UCSD-AML1 (cell line): ENCODE measurements around the gene COQ8B.

Experiments used
- DNase-seq: peaks from one replicate; lab custom pipeline; 2025; ENCODE audit not compliant: unreplicated experiment; lab: John Stamatoyannopoulos, UW

The COQ8B gene

DNA sequence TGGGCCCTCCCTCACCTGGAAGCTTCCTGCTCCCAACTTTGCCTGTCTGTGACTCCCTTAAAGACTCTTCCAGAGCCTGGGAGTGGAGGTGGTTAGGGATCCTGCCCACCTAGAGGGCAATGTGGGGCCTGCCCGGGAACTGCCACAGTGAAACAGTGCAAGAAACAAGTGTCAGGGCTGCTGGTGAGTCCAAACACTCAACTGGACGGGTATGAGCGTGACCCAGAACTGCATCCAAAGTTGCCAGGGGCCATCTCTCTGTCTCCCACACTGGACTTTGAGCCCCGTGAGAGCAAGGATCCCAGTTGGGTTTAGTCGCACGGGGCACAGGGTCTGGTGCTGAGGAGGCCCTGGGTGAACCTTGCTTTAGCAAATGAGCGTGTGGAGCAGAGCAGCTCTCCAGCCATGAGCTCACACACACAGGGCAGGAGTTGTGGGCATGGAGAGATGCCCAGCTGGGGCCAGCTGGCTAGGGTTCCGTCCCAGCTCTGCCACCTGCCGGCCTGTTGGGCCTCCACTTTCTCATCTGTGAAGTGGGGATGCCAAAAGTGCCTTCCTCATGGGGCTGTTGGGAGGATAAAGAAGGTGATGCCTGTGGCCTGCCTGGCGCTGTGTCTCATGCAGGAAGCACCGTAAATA lies 23.4 kb downstream of the COQ8B start:
- no peak for DNase-seq

DNA sequence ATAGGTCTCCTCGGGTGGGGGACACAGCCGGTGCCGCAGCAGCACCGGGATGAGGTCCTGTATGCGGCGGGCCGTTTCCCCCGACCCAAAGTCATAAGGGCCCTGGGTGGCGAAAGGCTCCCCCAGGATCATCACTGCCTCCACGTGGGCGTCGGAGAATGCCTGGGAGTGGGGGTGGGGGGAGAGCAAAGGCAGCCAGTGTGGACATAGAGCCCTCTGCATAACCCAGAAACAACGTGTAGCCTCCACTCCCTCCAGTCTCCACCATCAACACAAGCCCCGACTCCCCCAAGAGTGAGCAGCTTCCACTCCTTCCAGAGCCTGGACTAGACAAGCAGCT lies 24.5 kb downstream of the COQ8B start:
- no peak for DNase-seq

DNA sequence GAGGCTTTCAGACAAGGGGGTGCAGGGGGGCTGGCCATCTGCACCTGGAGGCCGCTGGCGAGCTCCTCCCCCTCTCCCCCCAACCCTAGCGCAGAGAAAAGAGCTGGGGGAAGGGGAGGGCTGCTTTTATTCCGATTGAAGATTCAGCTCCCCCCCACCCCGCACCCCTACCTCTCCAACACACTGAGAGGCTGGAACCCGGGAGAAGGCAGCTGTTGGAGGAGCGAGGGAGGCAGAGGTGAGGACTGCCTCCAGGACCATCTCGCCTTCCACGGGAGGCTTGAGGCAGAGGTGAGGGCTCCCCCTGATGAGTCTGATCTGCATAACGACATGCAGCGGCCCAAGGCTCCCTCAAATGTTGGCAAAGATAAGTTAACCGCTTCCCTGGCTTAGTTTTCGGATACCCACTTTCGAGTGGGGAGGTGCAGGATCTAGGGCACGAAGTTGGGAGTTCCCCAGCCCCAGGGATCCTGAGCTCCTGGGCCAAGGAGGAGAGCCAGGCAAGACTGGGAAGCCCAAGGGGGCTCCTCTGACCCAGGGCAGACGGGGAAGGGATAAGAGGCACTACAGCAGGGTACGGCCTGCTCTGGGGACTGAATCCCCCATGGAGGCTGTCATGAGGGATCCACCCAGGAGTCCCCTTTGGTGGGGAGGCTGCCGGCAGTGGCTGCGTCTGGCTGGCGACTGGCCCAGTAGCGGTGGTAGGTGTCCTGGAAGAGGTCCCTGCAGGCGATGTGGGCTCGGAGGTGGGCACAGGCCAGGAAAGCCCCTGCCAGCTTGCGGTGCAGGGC lies 25.1 kb downstream of the COQ8B start:
- DNase-seq, result no peak

DNA sequence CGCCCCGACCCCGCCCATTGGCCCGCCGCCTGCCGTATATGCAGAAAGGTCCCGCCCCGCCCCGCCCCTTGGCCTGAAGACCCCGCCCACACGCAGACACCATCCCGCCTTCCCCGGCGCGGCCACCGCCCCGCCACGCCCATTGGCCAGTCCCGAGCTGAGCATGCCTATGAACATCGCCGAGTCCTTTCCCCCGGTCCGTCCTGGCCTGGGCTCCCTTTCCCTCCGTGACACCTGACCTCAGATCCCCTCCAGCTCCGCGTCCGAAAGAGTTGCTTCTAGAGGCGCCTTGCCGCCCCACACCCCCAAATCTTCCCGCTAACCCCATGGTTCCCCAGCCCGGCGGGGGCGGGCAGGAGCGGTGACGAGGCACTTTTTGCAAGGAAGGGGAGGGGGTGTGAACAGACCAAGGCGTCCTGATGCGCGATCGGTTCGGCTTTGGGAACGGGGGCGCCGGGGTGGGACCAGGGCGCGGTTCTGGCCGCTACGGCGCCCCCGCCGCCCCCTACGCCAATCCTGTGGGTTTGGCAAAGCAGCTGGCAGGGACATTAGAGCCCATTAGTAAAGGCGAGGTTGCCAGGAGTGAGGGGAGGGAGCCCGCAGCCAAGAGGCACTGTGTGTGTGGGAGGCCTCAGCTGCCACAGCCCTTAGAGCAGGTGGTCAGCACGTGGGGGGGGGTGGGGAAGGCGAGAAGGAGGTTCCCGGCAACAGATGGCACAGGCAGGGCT lies 25.8 kb downstream of the COQ8B start:
- DNase-seq, result peak; percentile 90

DNA sequence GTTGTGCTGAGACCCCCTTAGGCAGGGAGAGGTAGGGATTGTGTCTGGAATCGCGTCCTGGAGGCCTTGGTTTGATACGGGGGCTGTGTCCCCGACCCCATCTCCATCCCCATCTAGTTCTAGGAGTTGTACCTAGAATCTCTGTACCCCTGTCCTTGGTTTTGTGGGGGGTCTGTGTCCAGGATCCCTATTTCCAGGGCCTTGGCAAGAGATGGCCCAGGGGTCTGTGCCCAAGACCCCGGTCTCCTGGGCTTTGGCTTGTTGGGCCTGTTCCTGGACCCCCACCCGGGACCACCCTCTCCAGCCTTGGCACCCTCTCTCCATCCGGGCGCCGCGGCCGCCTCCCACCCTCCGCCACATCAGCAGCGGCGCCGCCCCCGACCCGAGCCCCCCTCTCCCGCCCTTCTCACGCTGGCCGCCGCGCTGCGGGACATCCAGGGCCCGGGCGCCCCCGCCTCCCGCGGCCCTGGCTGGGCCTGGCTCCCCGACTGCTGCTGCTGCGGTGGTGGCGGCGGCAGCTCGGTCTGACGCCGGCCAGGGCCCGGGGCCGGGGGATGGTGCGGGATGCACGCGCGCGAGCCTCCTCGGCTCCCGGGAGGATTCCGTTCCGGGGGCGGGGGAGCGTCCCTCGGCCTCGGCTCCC lies 26.5 kb downstream of the COQ8B start, which contains the start of gene NUMBL:
TSS of gene NUMBL (minus strand) at position 602 of the 643 bp plus-strand sequence. CDS start at position 434, 168 bp downstream.
- DNase-seq, result no peak

DNA sequence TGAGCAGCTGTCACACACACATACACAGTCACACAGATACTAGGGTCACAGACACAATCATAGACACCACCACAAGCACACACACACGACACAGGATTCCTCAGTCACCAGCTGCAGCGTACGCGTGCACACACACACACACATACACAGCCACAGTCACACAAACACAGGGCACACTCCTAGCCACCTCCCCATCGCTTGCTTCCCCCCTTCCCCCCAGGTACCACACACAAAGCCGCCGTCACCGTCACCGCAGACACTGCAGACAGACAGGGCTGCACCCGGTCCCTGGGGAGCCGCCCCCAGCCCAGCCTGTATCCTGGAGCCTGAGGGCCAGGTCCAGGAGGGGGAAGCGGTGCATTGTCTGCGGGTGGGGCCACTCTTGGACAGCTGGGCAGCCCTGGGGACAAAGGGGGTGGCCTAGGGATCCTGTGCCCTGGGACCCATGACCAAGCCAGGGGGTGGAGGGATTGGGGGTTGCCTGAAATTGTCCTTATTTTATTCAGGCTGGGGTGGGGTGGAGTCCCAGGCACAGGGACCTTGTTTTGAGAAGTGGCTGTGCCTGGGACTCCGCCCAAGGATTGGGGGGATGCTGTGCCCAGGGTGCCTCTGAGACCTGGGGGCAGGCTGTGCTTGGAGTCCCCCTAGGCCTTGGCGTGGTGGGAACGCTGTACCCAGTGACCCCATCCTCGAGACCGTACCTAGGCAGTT lies 27.2 kb downstream of the COQ8B start:
- DNase-seq, result no peak

DNA sequence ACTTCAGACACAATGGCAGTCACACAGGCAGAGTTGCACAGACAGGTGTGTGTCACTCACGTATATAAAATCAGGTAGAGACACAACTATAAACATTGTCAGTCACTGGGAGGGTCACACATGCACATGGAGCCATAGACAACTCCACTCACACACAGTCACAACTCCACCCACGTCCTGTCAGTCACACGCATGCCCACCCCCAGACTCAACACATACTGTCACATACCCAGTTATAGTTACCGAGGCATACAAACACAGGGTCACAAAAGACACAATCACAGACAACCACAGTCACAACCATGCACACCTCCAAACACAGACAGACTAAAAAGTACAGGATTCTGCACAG lies 27.7 kb downstream of the COQ8B start:
- DNase-seq, result no peak

DNA sequence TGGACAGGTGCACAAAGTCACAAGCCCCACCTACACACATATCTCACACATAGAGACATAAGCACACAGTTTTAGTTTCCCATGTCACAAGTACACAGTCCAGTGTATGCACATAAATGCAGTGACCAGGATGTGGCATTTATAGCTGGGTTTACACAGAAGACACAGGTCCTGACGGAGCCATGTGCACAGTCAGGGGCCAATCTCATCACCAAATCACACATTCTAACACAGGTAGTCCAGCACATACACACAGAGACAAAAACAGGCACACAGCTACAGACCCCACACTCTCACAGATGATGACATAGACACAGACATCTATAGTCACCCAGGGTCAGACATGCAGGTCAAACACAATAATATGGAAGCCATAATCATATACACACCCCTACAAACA lies 28.4 kb downstream of the COQ8B start:
- DNase-seq, result no peak

DNA sequence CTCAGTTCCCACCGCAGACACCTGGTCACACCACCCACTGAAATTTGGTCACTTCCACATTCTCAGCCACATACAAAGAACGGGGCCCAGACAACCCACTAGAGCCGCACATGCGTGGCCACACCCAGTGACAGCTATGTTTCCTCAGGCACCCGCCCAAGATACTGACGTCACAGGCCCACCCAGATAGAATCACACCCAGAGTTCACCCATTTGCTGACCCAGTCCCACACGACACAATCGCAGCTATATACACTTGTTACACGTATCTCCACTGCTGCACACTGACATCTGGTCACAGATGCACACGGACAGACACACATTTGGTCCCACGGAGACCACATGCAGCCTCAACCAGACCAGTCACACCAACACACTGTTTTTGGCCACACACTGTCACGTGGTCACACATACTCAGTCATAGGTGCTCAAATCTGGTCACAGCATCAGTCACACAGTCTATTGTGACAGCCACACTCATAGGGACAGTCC lies 29.1 kb downstream of the COQ8B start:
- DNase-seq, result no peak

DNA sequence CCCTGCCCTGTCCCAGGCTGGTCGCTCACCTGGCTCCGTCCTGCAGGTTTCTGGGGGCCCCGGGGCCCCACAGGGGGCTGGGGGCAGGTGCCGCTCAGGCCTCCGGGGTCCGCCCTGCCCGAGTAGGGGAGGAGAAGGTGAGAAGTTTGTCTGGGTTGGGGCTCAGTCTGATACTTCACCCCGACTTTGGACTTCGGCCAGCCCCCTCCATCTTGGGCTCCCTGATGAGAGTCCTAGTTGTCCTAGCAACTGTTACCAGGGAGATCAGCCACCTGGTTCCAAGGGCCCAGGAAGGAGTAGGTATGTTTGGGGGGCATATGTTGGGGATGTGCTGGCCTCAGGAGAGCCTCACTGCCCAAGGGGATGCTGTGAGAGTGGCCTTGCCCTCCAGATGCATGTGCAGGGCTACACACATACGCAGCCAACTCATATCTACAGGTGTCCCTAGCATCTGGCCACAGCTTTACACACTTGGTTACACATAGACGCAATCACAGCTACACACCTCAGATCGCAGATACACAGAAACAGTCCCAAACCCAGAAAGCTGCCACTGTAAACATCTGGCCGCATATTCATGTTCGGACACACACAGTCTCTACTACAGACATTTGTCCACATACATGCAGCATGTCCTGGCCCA lies 29.7 kb downstream of the COQ8B start:
- no peak for DNase-seq

DNA sequence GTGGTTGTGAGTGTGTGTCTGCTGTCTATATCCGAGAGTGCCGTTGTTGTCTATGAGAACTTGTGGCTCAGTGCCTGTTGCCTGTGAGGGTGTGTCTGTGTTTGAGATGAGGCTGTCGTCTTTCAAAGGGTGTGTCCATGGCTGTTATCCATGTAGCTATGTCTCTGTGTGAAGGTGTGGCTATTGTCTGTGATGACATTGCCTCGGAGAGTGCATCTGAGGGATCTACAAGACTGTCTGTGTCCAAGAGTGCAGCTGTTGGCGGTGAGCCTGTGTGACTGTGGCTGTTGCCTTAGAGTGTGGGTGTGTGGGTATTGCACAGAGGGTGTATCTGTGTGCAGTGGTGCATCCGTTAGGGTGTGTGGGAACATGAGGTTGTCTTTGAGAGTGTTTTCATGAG lies 31.1 kb downstream of the COQ8B start:
- DNase-seq, result no peak

DNA sequence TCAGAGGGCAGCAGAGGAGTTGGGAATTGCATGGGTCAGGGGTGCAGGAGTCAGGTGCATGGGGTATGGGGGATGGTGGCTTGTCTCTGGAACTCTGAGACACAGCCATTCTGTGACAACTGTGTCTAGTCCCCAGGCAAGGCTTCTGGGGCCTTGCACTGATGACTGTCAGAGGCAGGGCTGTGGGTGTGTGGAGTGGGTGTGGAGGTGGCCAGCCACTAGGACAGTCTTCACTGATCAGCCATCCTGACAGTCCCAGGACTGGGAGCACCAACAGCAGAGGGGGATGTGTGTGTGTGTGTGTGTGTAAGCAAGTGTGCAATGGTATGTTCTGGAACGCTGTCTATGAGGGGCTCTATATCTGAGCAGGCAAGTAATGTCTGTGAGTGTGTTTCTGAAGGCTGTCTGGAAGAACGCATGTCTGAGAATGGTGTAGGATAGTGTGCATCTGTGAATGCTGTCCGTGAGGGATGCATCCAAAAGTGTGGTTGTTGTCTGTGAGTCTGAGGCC lies 31.6 kb downstream of the COQ8B start:
- no peak for DNase-seq

DNA sequence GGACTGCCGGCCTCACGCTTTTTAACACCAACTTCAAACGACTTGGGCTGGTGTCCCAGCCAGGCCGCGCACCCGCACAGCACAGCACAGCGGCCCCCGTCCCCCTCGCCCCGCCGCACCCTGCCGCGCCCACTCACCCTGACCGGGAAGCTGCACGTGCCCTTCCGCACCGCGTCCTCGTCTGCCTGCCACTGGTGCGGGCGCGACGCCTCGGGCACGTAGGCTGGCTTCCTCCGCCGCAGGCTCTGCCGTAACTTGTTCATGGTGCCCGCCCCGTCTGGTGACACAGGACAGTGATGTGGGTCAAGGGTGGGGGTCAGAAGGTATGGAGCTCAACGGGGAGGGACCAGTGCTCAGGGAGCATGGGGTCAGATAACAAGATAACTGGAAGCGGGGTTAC lies 32.4 kb downstream of the COQ8B start:
- no peak for DNase-seq

DNA sequence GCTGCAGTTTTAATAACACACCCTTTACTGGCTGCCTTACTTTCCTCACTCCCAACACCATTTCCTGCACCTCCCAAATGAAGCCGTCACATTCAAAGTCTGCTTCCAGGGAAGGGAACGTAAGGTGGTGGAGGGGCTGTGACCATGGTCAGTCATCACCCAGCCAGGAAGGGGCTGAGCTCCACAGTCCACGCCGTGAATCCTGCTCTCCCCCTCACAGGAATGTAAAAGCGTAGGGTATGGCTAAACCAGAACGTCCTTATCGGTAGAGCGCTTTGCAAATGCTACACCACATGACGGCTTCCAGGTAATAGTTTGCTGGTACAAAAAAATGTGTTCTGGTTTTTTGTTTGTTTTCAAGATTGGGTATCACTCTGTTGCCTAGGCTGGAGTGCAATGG lies 33.2 kb downstream of the COQ8B start:
- DNase-seq, result no peak

DNA sequence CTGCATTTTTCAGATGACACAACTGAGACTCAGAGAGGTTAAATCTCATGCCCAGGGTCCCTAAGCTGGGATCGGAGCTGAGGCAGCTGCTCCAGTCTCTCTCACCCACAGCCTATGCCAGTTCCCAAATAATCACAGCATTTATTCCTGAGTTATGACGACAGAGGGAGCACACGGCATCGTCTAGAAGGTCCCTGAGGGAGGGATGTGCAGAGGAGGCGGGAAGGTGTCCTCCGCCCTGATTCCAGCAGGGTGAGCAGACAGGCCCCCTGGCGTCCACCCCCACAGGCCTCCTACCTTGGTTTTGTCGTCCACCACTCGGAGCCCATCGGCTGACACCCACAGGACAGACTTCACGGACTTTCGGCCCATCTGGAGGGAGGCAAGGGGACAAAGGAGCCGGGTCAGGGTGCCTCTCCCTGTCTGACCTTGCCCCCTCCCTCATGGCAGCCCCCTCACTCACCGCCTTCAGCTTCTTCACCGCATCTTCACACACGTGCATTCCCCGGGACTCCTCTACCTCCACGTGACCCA lies 34.2 kb downstream of the COQ8B start:
- DNase-seq, result no peak

DNA sequence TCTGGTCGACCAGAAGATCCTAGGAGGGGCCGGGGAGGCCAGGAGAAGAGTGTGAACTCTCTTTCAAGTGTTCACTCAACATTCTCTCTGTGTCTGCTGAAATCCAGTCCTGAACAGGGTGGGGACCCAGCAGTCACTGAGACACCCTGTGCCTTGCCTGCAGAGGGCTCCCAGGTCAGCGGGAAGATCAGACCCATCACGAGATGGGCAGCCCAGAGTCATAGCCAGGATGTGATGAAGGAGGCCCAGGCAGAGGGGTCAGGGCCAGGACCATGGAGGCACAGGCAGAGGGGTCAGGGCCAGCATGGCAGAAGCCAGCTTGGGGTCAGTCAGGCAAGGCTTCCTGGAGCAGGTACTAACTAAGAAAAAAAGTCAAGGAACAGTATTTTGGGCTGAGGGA lies 35.6 kb downstream of the COQ8B start:
- DNase-seq, result no peak

DNA sequence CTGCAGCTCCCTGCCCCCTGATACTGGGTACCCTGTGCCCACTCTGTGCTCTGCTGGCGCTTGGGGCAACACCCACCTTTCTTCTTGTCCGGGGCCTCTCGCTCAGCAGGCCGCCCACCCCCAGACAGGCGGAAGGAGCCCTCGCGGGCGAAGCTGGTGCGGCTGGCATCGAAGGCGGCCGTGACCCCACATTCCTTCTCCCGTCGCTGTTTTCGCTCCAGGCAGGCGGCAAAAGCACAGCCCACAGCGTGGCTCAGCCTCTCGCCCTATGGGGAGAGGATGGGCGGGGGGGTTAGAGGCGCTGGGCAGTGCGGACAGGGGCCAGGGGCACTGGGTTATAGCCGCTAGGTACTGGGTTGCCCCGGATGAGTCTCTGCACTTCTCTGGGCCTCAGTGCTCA lies 39.5 kb downstream of the COQ8B start:
- no peak for DNase-seq

DNA sequence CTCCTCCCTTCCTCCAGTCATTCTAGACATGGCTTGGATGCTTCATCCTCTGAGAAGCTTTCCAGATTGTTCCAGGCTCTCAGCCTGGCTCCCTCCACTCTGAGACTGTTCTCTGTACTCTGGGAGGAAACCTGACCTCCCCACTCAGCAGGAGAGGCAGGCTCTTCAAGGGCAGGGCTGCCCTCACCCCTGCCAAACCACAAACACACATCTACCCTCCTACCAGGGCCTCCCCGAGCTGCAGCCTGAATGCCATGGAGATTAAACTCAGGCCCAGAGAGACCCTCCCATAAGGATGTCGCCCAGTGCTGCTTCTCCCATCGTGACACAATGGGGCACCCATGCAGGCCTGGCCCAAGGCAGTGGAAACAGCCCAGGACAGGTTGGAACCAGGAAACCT lies 42.4 kb downstream of the COQ8B start:
- DNase-seq, result no peak

DNA sequence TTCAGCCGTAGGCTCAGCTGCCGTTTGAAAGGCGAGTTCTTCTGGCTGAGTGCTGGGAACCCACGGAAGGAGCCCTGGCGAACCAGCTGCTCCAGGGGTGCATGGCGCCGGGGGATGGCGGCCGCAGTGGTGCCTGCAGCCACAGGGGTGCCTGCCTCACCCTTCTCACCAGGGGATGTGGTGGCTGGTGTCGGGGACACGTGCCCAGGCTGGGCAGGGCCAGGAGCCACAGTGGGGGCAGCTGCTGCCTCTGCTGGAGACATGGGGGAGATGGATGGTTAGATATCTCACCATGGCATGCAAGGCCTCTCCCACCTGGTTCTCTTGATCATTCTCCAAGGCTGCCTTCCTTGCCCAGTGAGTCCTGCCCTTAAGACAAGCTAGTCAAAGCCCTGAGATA lies 43.3 kb downstream of the COQ8B start:
- no peak for DNase-seq
